Measurements from ENCODE around the gene TRMT44. TPM values are rescaled to one million over a fixed set of nuclear protein-coding genes. Genes with fewer than 3 reads are reported as not detected.
"Not testable (repeated sequence)": the region's sequence is repeated elsewhere in the genome, so short reads cannot be mapped to it uniquely, and the experiment has no call there.

Gene TRMT44
- polyA plus RNA-seq, 1 experiment, result 7.0 TPM

DNA sequence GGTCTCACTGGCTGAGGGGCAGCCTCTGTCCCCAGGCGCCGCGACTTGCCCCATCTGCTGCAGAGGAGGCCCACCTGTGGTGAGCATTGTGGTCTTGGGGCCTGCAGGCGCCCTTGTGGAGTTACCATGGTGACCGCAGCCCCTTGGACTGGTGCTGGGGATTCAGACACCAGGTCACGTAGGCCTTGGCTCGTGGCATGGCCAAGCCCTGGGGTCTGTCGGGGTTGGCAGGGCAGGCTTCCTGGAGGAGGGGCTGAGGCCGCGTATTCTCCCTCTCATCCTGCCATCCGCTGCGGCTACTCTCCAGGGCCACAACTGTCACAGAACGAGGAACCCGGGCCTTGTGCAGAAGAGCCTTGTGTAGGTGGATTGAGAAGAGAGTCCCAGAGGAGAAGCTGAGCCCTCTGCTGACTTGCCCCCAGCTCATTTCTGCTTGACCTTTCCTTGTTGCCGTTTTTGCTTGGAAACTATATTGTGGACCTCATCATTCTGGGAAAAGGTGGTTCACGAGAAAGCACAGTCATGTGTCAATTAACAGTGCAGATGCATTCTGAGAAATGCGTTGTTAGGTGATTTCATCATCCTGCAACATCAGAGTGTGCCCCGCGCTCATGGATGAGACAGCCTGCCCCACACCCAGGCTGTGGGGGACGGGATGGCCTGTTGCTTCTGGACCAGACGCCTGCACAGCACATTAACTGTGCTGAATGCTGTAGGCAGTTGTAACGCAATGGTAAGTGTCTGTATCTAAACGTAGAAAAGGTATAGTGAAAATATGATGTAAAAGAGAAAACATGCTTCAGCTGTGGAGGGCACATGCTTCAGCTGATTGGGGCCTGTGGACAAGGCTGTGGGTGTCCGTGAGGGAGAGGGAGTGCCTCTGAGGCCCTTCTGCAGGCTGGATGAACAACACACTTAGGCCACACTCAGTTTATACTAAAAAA lies 38.5 kb downstream of the TRMT44 start:
- DNase-seq (ENCODE audit: low read depth, low spot score), result no peak
- H3K27ac ChIP-seq (ENCODE audit: low read depth, low read length), result no peak overlapping the region
- H3K4me3 ChIP-seq (ENCODE audit: low read depth, low read length), result no peak overlapping the region
- no peaks in the 10 kb centered on the region; the same call in 1 of the 2 replicates for H3K9me3 ChIP-seq (ENCODE audit: control insufficient read depth, insufficient read depth, low read length)
- H3K27me3 ChIP-seq (ENCODE audit: control insufficient read depth, insufficient read depth, low read length), result peaks cover 2% of the 10 kb centered on the region
- TF ChIP-seq, protein P1, sequence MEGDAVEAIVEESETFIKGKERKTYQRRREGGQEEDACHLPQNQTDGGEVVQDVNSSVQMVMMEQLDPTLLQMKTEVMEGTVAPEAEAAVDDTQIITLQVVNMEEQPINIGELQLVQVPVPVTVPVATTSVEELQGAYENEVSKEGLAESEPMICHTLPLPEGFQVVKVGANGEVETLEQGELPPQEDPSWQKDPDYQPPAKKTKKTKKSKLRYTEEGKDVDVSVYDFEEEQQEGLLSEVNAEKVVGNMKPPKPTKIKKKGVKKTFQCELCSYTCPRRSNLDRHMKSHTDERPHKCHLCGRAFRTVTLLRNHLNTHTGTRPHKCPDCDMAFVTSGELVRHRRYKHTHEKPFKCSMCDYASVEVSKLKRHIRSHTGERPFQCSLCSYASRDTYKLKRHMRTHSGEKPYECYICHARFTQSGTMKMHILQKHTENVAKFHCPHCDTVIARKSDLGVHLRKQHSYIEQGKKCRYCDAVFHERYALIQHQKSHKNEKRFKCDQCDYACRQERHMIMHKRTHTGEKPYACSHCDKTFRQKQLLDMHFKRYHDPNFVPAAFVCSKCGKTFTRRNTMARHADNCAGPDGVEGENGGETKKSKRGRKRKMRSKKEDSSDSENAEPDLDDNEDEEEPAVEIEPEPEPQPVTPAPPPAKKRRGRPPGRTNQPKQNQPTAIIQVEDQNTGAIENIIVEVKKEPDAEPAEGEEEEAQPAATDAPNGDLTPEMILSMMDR (IDR thresholded peaks at IDR 0.05; ENCODE audit: low read depth, low read length), result no peak
- ChIA-PET CTCF (no interaction called here), POLR2A (no interaction called here)

DNA sequence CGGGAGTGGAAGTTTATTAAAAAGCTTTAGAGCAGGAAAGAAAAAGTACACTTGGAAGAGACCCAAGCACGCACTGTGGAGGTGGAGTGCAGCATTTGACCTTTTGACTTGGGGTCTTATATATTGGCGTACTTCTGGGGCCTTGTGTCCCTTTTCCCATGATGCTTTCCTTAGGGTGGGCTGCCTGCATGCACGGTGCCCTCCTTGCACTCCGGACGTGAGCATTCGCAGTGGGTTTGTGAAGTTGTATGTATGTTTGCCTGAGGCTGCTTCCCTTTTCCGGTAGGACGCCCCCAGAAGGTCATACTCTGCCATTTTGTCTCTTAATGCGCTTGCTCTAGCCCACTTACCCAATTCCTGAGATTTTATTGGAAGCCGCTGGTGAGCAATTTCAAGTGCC lies 39.6 kb downstream of the TRMT44 start:
- CTCF ChIA-PET, result interaction anchor here (1.3 kb wide), 1 partner anchor 12 kb away, joined by 3 read pairs; no protein-coding TSS in a partner anchor
- DNase-seq (ENCODE audit: low read depth, low spot score), result no peak
- POLR2A ChIA-PET, result no interaction called here
- TF ChIP-seq, protein P1 (IDR thresholded peaks at IDR 0.05; ENCODE audit: low read depth, low read length), result no peak
- Histone ChIP-seq H3K27me3 (ENCODE audit: control insufficient read depth, insufficient read depth, low read length) (peaks cover 2% of the 10 kb centered on the region), H3K27ac (ENCODE audit: low read depth, low read length) (no peak overlapping the region), H3K9me3 (ENCODE audit: control insufficient read depth, insufficient read depth, low read length) (no peaks in the 10 kb centered on the region), H3K4me3 (ENCODE audit: low read depth, low read length) (no peak overlapping the region)

DNA sequence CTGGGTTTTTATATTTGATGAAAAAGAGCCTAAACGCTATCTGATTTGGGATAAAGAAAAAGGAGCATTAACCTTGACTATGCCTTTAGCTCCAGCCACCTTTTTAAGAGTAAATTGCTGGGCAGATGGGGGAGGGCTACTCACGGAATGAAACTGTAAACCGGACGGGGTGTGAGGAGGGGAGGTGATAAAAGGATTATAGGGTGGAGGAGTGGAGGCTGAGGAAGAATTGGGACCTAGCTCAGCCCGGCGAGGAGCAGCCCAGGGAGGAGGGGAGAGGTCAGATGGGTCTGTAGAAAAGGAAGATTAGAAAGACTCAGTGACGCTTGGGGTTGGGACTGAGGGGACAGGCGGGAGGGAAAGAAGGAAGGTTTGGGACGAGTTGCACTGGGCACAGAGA lies 46.1 kb downstream of the TRMT44 start:
- DNase-seq (ENCODE audit: low read depth, low spot score); H3K9me3 ChIP-seq (ENCODE audit: control insufficient read depth, insufficient read depth, low read length); H3K27ac ChIP-seq (ENCODE audit: low read depth, low read length); H3K4me3 ChIP-seq (ENCODE audit: low read depth, low read length); H3K27me3 ChIP-seq (ENCODE audit: control insufficient read depth, insufficient read depth, low read length); CTCF ChIA-PET; POLR2A ChIA-PET: not testable (repeated sequence)

DNA sequence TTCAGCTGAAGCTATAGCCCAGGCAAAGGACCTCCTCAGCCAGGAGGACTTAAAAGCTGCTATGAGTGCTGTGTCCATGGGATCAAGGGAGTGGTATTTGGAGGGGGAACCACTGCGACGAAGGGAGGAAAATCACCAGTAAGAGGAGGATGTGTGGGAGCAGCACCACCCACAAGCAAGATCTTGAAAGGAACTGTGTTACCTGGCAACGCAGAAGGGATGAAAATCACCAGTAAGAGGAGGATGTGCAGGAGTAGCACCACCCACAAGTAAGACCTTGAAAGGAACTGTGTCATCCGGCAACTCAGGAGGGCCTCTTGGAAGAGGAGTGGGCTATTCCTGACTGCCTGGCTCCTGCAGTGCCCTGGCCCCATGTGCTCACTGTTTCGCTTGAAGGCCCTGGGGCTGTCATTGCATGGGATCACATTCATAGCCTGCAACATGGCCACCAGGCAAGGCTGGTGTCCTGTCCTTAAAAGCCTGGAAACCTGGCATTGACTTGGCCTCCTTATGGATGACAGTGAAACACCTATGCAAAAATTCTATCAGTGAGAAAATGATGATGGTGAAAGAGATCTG lies 48.3 kb downstream of the TRMT44 start:
- Histone ChIP-seq H3K27ac (ENCODE audit: low read depth, low read length) (no peak overlapping the region), H3K9me3 (ENCODE audit: control insufficient read depth, insufficient read depth, low read length) (peaks cover 4% of the 10 kb centered on the region; the same call in 1 of the 2 replicates), H3K4me3 (ENCODE audit: low read depth, low read length) (no peak overlapping the region), H3K27me3 (ENCODE audit: control insufficient read depth, insufficient read depth, low read length) (peaks cover 12% of the 10 kb centered on the region)
- CTCF ChIA-PET, result no interaction called here
- POLR2A ChIA-PET, result interaction anchor here (0.6 kb wide), 1 partner anchor 29 kb away, joined by 4 read pairs; no protein-coding TSS in a partner anchor
- TF ChIP-seq, protein P1 (IDR thresholded peaks at IDR 0.05; ENCODE audit: low read depth, low read length), result no peak
- no peak for DNase-seq (ENCODE audit: low read depth, low spot score)

DNA sequence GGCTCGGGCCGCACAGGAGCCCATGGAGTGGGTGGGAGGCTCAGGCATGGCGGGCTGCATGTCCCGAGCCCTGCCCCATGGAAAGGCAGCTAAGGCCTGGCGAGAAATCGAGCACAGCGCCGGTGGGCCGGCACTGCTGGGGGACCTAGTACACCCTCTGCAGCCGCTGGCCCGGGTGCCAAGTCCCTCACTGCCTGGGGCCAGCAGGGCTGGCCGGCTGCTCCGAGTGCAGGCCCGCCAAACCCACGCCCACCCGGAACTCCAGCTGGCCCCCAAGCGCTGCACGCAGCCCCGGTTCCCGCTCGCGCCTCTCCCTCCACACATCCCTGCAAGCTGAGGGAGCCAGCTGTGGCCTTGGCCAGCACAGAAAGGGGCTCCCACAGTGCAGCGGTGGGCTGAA lies 50.9 kb downstream of the TRMT44 start:
- H3K4me3 ChIP-seq (ENCODE audit: low read depth, low read length); DNase-seq (ENCODE audit: low read depth, low spot score); H3K27ac ChIP-seq (ENCODE audit: low read depth, low read length); H3K9me3 ChIP-seq (ENCODE audit: control insufficient read depth, insufficient read depth, low read length); CTCF ChIA-PET; POLR2A ChIA-PET: not testable (repeated sequence)
- peaks cover 22% of the 10 kb centered on the region for H3K27me3 ChIP-seq (ENCODE audit: control insufficient read depth, insufficient read depth, low read length)

DNA sequence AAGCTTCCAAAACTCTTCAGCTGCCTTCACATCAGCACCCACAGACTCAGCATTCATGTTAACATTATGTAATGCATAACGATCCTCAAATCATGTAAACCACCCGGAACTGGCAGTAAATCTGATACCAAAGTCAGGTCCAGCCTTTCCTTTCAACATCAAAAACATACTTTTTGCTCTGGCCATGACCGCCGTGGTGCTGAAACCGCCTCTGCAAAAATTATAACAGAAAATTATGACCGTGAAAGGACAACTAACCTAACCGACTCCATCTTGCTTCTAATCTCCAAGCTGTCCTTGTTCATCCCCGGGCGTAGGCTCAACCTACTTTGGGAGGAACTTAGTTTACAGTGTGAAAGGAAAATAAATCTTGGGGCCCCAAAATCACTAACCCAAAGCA lies 51.6 kb downstream of the TRMT44 start:
- CTCF ChIA-PET, result interaction anchor here (1.1 kb wide), 1 partner anchor 54 kb away, joined by 3 read pairs; no protein-coding TSS in a partner anchor

More for the DNA sequence above, 51.6 kb downstream of the TRMT44 start:
- H3K4me3 ChIP-seq (ENCODE audit: low read depth, low read length), result no peak overlapping the region
- H3K9me3 ChIP-seq (ENCODE audit: control insufficient read depth, insufficient read depth, low read length), result peaks cover 4% of the 10 kb centered on the region; the same call in 1 of the 2 replicates
- POLR2A ChIA-PET, result no interaction called here
- H3K27me3 ChIP-seq (ENCODE audit: control insufficient read depth, insufficient read depth, low read length), result peaks cover 23% of the 10 kb centered on the region
- no peak for DNase-seq (ENCODE audit: low read depth, low spot score)
- no peak overlapping the region for H3K27ac ChIP-seq (ENCODE audit: low read depth, low read length)
- TF ChIP-seq, protein P1 (IDR thresholded peaks at IDR 0.05; ENCODE audit: low read depth, low read length), result no peak

All from AG04450 (cell line).